Stromal cell of bone marrow (primary cell): ENCODE results near the gene ABCB10.
A peak's percentile ranks its signal among the peaks of the same experiment; 100 is the strongest.
"Not testable (repeated sequence)": the region's sequence is repeated elsewhere in the genome, so short reads cannot be mapped to it uniquely, and the experiment has no call there.

Experiments used
- DNase-seq: peaks from one replicate; pipeline ENCODE4 v3.0.0-alpha.2; 2012; ENCODE audit warnings: low read depth

The ABCB10 gene

GRCh38 chr1:229535230-229535629 is 23.3 kb downstream of the ABCB10 start:
- DNase-seq = no peak

- DNase-seq = no peak
These were observed 27.2 kb downstream of the ABCB10 start for GRCh38 chr1:229531326-229531725.

- DNase-seq = no peak
These were observed 28.9 kb downstream of the ABCB10 start for GRCh38 chr1:229529639-229530038.

- DNase-seq = no peak
These were observed 31.8 kb downstream of the ABCB10 start for GRCh38 chr1:229526695-229527094.

- DNase-seq = no peak
These were observed 35.5 kb downstream of the ABCB10 start for GRCh38 chr1:229523052-229523451.

- peak; percentile 69 for DNase-seq
These were observed 43.8 kb downstream of the ABCB10 start for GRCh38 chr1:229514578-229515275.

GRCh38 chr1:229511625-229512024 is 46.9 kb downstream of the ABCB10 start:
- DNase-seq = not testable (repeated sequence)

- not testable (repeated sequence) for DNase-seq
These were observed 47.3 kb downstream of the ABCB10 start for GRCh38 chr1:229511201-229511600.

GRCh38 chr1:229509576-229509975 is 48.9 kb downstream of the ABCB10 start:
- DNase-seq = no peak

GRCh38 chr1:229508823-229509337 is 49.6 kb downstream of the ABCB10 start:
- no peak for DNase-seq

GRCh38 chr1:229507951-229508822 is 50.3 kb downstream of the ABCB10 start, which contains the start of gene NUP133:
NUP133 (minus strand) TSS chr1:229508341; CDS start chr1:229508249, 92 bp downstream.
- DNase-seq = peak; percentile 95

- DNase-seq = no peak
These were observed 51.0 kb downstream of the ABCB10 start for GRCh38 chr1:229507502-229507901.

GRCh38 chr1:229506633-229507032 is 51.9 kb downstream of the ABCB10 start:
- DNase-seq = no peak

GRCh38 chr1:229495782-229496181 is 62.7 kb downstream of the ABCB10 start:
- no peak for DNase-seq

GRCh38 chr1:229487181-229487580 is 71.3 kb downstream of the ABCB10 start:
- no peak for DNase-seq

GRCh38 chr1:229485318-229485717 is 73.2 kb downstream of the ABCB10 start:
- DNase-seq = no peak

- no peak for DNase-seq
These were observed 76.0 kb downstream of the ABCB10 start for GRCh38 chr1:229482511-229482910.

- no peak for DNase-seq
These were observed 78.0 kb downstream of the ABCB10 start for GRCh38 chr1:229480495-229480894.

GRCh38 chr1:229479660-229480399 is 78.7 kb downstream of the ABCB10 start:
- DNase-seq = no peak

GRCh38 chr1:229478852-229479251 is 79.7 kb downstream of the ABCB10 start:
- no peak for DNase-seq

- DNase-seq = not testable (repeated sequence)
These were observed 82.6 kb downstream of the ABCB10 start for GRCh38 chr1:229475859-229476258.

- no peak for DNase-seq
These were observed 84.0 kb downstream of the ABCB10 start for GRCh38 chr1:229474509-229474908.
